OCI-LY7 (cell line): ENCODE results near the gene ZNF598. TPM values are rescaled to one million over a fixed set of nuclear protein-coding genes. Genes with fewer than 3 reads are reported as not detected.
"Not testable (repeated sequence)": the region's sequence is repeated elsewhere in the genome, so short reads cannot be mapped to it uniquely, and the experiment has no call there.

Experiments
- BruUV-seq: library from RNA; stranded (reverse); fragments of 400-500 nt; replicated peaks from 2 replicates; lab custom pipeline; 2021; lab: Mats Ljungman, UMichigan
- CTCF ChIA-PET: fragments of 300-600 bp; sonication (Branson Sonifier 250); formaldehyde crosslinking; loops from one replicate; lab custom pipeline; 2022; ENCODE audit warnings: antibody characterized with exemption; ENCODE audit not compliant: unreplicated experiment; lab: Charles Lee
- POLR2A ChIA-PET: fragments of 300-600 bp; sonication (Branson Sonifier 250); formaldehyde crosslinking; loops from one replicate; lab custom pipeline; 2022; ENCODE audit warnings: antibody characterized with exemption; lab: Charles Lee
- DNase-seq: peaks from one replicate; pipeline ENCODE4 v3.0.0-alpha.2; 2015; ENCODE audit warnings: low spot score
- H2AFZ ChIP-seq: fragments of 200-600 bp; sonication (generic), shearing (Covaris generic); 2 replicates; pipeline ENCODE4 v1.6.1; 2014; ENCODE audit warnings: mild to moderate bottlenecking, antibody characterized with exemption, low read length, moderate library complexity
- H3K27ac ChIP-seq: fragments of 200-600 bp; sonication (generic); 2 replicates; pipeline ENCODE4 v1.5.1; 2014; ENCODE audit warnings: mixed run types, low read depth, mild to moderate bottlenecking, moderate library complexity, low read length, inconsistent platforms; ENCODE audit not compliant: poor library complexity, severe bottlenecking
- H3K36me3 ChIP-seq: fragments of 200-600 bp; sonication (generic); 2 replicates; pipeline ENCODE4 v1.6.1; 2014; ENCODE audit warnings: mild to moderate bottlenecking, antibody characterized with exemption, low read length, moderate library complexity, mixed read lengths; ENCODE audit not compliant: insufficient read depth
- H3K4me1 ChIP-seq: fragments of 200-600 bp; sonication (generic); 2 replicates; pipeline ENCODE4 v1.5.1; 2014; ENCODE audit warnings: mild to moderate bottlenecking, low read length; ENCODE audit not compliant: insufficient read depth, poor library complexity, severe bottlenecking
- H3K4me2 ChIP-seq: fragments of 200-600 bp; sonication (generic); 2 replicates; pipeline ENCODE4 v1.6.1; 2014; ENCODE audit warnings: mild to moderate bottlenecking, low read length
- H3K4me3 ChIP-seq: fragments of 200-600 bp; sonication (generic); 2 replicates; pipeline ENCODE4 v1.5.1; 2014; ENCODE audit warnings: mild to moderate bottlenecking, low read depth, low read length; ENCODE audit not compliant: poor library complexity, severe bottlenecking
- H3K79me2 ChIP-seq: fragments of 200-600 bp; sonication (generic); 2 replicates; pipeline ENCODE4 v1.6.1; 2016; ENCODE audit warnings: low read depth, mild to moderate bottlenecking, low read length, moderate library complexity, mixed read lengths; ENCODE audit not compliant: insufficient read depth
- H3K9me2 ChIP-seq: fragments of 200-600 bp; sonication (generic); 2 replicates; pipeline ENCODE4 v1.6.1; 2016; ENCODE audit warnings: mild to moderate bottlenecking, low read length, mixed read lengths; ENCODE audit not compliant: insufficient read depth
- H3K9me3 ChIP-seq: fragments of 200-600 bp; sonication (generic); 2 replicates; pipeline ENCODE4 v1.6.1; 2014; ENCODE audit warnings: mild to moderate bottlenecking, mixed run types, low read length, mixed read lengths
- H4K20me1 ChIP-seq: fragments of 200-600 bp; sonication (generic); 2 replicates; pipeline ENCODE4 v1.6.1; 2014; ENCODE audit warnings: mild to moderate bottlenecking, antibody characterized with exemption, low read length, moderate library complexity, mixed read lengths; ENCODE audit not compliant: insufficient read depth
- CTCF ChIP-seq: fragments of 200-600 bp; sonication (generic); conservative IDR thresholded peaks from 2 replicates; pipeline ENCODE4 v1.5.1; 2014; ENCODE audit warnings: mild to moderate bottlenecking, antibody characterized with exemption, low read length, moderate library complexity, mixed read lengths
- EZH2phosphoT487 ChIP-seq: fragments of 200-600 bp; sonication (generic); IDR thresholded peaks from 2 replicates; pipeline ENCODE4 v1.6.1; 2018; ENCODE audit warnings: low read depth, borderline replicate concordance, mild to moderate bottlenecking, mixed run types, antibody characterized with exemption, low read length, moderate library complexity, mixed read lengths
- intact Hi-C: fragments of 100-400 bp; cut with micrococcal nuclease; formaldehyde crosslinking; loops from one replicate; pipeline ENCODE4 v1.10.0; 2022; ENCODE audit not compliant: unreplicated experiment
- total RNA-seq, 2 experiments: library from RNA; depleted of rRNA in 1 of 2; stranded (reverse); fragments of >200 nt in 1 of 2; shearing (Covaris generic) in 1 of 2; gene quantifications; 2 replicates each; pipeline ENCODE4 v1.2.3, GENCODE V29; 2014 to 2022

Gene ZNF598
- total RNA-seq, 2 experiments from 2014 or later: 26.3 to 80.4 TPM

- no peaks in the 10 kb centered on the region for H3K9me3 ChIP-seq
- no TSS peak for BruUV-seq
- intact Hi-C loops: no loop called here
- CTCF ChIA-PET: no interaction called here
- no peak overlapping the region for H3K4me3 ChIP-seq
- no peak overlapping the region for H2AFZ ChIP-seq
- H3K9me2 ChIP-seq: no peaks in the 10 kb centered on the region
- no peak overlapping the region for H3K27ac ChIP-seq
- no peaks in the 10 kb centered on the region for H4K20me1 ChIP-seq
- POLR2A ChIA-PET: no interaction called here
- no peak for DNase-seq
- no peaks in the 10 kb centered on the region for H3K79me2 ChIP-seq
- no peaks in the 10 kb centered on the region for H3K36me3 ChIP-seq
- H3K4me2 ChIP-seq: no peak overlapping the region
- no peak for TF ChIP-seq EZH2phosphoT487
- no peaks in the 10 kb centered on the region for H3K4me1 ChIP-seq
Observed at GRCh38 chr16:2035431-2036199, 26.0 kb upstream of the ZNF598 start.

GRCh38 chr16:2034696-2035430, 25.2 kb upstream of the ZNF598 start:
- CTCF ChIA-PET: no interaction called here
- Histone ChIP-seq H3K9me2 (no peaks in the 10 kb centered on the region), H3K4me1 (no peaks in the 10 kb centered on the region), H2AFZ (no peak overlapping the region), H3K9me3 (no peaks in the 10 kb centered on the region), H3K79me2 (no peaks in the 10 kb centered on the region), H3K27ac (no peak overlapping the region), H3K4me2 (no peak overlapping the region), H3K4me3 (no peak overlapping the region), H4K20me1 (no peaks in the 10 kb centered on the region), H3K36me3 (no peaks in the 10 kb centered on the region)
- no peak for DNase-seq
- no TSS peak for BruUV-seq
- POLR2A ChIA-PET: no interaction called here
- TF ChIP-seq CTCF (no peak), EZH2phosphoT487 (no peak)
- intact Hi-C loops: no loop called here

GRCh38 chr16:2033909-2034695, 24.5 kb upstream of the ZNF598 start:
- H3K4me2 ChIP-seq, H3K4me1 ChIP-seq, H3K9me2 ChIP-seq, DNase-seq, intact Hi-C loops, H2AFZ ChIP-seq, H4K20me1 ChIP-seq, H3K36me3 ChIP-seq, POLR2A ChIA-PET, H3K27ac ChIP-seq, H3K9me3 ChIP-seq, CTCF ChIA-PET, H3K4me3 ChIP-seq, BruUV-seq, H3K79me2 ChIP-seq: not testable (repeated sequence)
